Neural crest cell (in vitro differentiated cells): ENCODE measurements around the gene CBR1. TPM values are rescaled to one million over a fixed set of nuclear protein-coding genes. Genes with fewer than 3 reads are reported as not detected.

Experiments used
- DNase-seq: peaks from one replicate; pipeline ENCODE4 v3.0.0; 2021; ENCODE audit warnings: low read depth, mixed read lengths, low spot score
- H3K27ac Mint-ChIP-seq: one replicate; pipeline ENCODE4 v1.8.0; 2021; ENCODE audit warnings: mild to moderate bottlenecking, mixed read lengths; ENCODE audit not compliant: unreplicated experiment
- H3K27me3 Mint-ChIP-seq: 2 replicates; pipeline ENCODE4 v1.8.0; 2021; ENCODE audit warnings: low read depth, mild to moderate bottlenecking, mixed read lengths
- H3K36me3 Mint-ChIP-seq: 2 replicates; pipeline ENCODE4 v1.8.0; 2021; ENCODE audit warnings: low read depth, mild to moderate bottlenecking, mixed read lengths
- H3K4me1 Mint-ChIP-seq: 2 replicates; pipeline ENCODE4 v1.8.0; 2021; ENCODE audit warnings: mixed read lengths
- H3K4me3 Mint-ChIP-seq: one replicate; pipeline ENCODE4 v1.8.0; 2021; ENCODE audit warnings: mild to moderate bottlenecking, mixed read lengths
- H3K9me3 Mint-ChIP-seq: 2 replicates; pipeline ENCODE4 v1.8.0; 2021; ENCODE audit warnings: mixed read lengths
- total RNA-seq: library from RNA; stranded (reverse); gene quantifications from 2 replicates; pipeline ENCODE4 v1.2.1, GENCODE V29; 2021
- TF ChIP-seq, protein P1 (sequence below): fragments of 200-600 bp; sonication (generic); conservative IDR thresholded peaks from 2 replicates; pipeline ENCODE4 v1.5.0; 2021; ENCODE audit warnings: antibody characterized with exemption, mild to moderate bottlenecking

The CBR1 gene
- total RNA-seq, 1 donor from 2014 or later = 2.1 TPM

DNA sequence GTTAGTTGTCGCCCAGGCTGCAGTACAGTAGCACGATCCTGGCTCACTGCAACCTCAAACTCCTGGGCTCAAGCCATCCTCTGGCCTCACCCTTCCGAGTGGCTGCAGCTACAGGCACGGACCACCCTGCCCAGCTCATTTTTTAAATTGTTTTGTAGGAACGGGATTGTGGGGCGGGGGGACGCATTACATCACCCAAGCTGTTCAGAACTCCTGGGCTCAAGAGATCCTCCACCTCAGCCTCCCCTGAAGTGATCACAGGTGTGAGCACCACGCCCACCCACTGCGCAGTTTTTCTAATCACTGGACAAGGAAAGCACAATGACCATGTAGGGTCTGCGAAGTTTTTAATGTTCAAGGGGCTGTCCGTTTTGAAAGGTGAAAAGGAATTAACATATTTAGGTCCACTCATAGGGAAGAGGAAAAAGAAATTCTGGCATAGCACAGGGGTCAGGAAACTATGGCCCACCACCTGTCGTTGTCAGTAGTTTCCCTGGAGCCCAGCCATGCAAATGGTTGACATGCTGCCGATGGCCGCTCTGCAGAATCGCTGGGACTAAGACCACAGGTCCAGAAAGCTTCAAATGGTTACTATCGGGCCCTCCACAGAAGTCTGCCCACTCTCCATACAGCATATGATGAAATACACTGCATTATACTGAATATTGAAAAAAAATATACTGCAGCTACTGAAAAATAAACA, 35.5 kb upstream of the CBR1 start:
- H3K36me3 Mint-ChIP-seq = peaks cover 16% of the 10 kb centered on the region

DNA sequence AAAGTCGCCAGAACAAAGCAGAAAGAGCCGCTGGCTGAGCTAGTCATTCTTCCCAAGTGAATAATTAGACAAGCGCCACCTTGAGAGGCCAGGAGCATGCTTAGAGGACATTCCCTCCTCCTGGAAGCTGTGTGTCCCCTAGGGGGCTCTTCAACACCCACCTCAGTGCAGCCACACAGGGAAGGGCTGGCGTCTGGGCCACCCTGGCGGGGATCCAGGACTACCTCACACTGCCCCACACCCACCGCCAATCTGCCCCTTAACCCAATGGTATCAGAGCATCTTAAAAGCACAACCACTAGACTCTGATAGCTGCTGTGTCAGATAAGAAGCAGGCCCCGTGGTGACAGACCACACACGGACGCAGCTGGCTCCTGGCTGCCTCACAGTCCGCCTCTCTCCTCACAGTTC, 34.4 kb upstream of the CBR1 start:
- no peak for DNase-seq
- H3K9me3 Mint-ChIP-seq = no peaks in the 10 kb centered on the region
- no peak overlapping the region for H3K27ac Mint-ChIP-seq
- H3K27me3 Mint-ChIP-seq = no peaks in the 10 kb centered on the region
- TF ChIP-seq, protein P1, sequence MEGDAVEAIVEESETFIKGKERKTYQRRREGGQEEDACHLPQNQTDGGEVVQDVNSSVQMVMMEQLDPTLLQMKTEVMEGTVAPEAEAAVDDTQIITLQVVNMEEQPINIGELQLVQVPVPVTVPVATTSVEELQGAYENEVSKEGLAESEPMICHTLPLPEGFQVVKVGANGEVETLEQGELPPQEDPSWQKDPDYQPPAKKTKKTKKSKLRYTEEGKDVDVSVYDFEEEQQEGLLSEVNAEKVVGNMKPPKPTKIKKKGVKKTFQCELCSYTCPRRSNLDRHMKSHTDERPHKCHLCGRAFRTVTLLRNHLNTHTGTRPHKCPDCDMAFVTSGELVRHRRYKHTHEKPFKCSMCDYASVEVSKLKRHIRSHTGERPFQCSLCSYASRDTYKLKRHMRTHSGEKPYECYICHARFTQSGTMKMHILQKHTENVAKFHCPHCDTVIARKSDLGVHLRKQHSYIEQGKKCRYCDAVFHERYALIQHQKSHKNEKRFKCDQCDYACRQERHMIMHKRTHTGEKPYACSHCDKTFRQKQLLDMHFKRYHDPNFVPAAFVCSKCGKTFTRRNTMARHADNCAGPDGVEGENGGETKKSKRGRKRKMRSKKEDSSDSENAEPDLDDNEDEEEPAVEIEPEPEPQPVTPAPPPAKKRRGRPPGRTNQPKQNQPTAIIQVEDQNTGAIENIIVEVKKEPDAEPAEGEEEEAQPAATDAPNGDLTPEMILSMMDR = no peak
- H3K4me3 Mint-ChIP-seq = no peak overlapping the region
- H3K36me3 Mint-ChIP-seq = peaks cover 16% of the 10 kb centered on the region
- H3K4me1 Mint-ChIP-seq = no peaks in the 10 kb centered on the region

More for the DNA sequence above, 35.5 kb upstream of the CBR1 start:
- Mint-ChIP-seq H3K27me3 (no peaks in the 10 kb centered on the region), H3K9me3 (no peaks in the 10 kb centered on the region), H3K4me1 (no peaks in the 10 kb centered on the region), H3K27ac (no peak overlapping the region), H3K4me3 (no peak overlapping the region)
- no peak for DNase-seq
- TF ChIP-seq, protein P1 = no peak

DNA sequence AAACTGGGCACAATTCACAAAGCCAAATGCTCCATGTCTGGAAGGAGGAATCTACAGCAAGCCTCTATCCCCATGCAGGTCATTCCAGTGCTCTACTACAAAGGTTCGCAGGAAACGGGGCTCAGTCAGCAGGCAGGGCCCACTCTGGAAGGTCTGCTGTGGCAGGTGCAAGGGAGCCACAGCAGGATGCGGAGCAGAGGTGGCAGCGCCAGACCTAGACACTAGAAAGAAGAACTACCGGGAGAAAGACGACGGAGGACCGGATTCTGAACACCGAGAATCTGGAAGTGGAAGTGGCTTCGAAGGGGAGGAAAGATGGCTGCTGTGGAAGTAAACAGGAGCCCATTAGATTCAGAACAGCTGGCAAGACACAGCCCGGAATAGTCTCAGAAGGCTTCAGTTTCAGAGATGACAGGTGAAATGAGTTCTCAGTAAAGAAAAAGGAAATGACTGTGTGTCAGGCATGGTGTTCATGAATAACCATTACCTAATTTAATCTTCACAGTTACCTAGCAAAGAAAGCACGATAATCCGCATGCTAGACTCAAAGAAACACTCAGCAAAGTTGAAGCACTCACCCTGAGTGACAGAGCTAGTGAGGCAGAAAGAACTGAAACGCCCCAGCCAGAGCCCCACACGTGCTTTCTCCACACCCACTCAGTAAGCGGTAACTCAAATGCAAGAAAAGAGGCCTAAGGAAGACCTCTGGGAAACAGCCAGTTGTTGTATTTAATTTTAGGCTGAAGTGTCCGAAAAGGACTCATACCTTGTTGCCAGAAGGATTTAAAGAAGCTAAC, 30.9 kb upstream of the CBR1 start:
- Mint-ChIP-seq H3K36me3 (peaks cover 16% of the 10 kb centered on the region), H3K27me3 (no peaks in the 10 kb centered on the region), H3K27ac (no peak overlapping the region), H3K4me1 (no peaks in the 10 kb centered on the region), H3K4me3 (no peak overlapping the region), H3K9me3 (no peaks in the 10 kb centered on the region)
- TF ChIP-seq, protein P1 = no peak
- DNase-seq = no peak

DNA sequence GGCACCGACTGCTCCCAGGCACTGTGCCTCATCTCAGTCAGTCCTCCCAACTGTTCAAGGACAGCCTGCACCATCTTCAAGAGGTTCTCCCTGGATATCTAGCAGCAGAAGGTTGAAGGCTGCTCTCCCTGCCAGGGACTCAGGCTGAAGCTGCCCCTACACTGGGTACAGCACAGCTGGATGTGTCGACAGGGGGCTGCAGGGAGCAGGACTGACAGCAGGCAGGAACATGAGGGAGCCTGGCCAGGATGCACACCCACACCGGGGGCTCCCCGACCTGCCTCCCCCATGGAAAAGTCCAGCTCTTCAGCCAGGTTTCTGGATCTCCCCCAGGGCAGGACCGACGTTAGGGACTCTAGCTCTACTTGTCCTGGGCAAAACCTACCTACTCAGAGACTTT, 30.0 kb upstream of the CBR1 start:
- peaks cover 17% of the 10 kb centered on the region for H3K36me3 Mint-ChIP-seq
- no peaks in the 10 kb centered on the region for H3K27me3 Mint-ChIP-seq
- H3K9me3 Mint-ChIP-seq = no peaks in the 10 kb centered on the region
- TF ChIP-seq, protein P1 = no peak
- no peak overlapping the region for H3K4me3 Mint-ChIP-seq
- H3K4me1 Mint-ChIP-seq = no peaks in the 10 kb centered on the region
- H3K27ac Mint-ChIP-seq = no peak overlapping the region
- DNase-seq = no peak

DNA sequence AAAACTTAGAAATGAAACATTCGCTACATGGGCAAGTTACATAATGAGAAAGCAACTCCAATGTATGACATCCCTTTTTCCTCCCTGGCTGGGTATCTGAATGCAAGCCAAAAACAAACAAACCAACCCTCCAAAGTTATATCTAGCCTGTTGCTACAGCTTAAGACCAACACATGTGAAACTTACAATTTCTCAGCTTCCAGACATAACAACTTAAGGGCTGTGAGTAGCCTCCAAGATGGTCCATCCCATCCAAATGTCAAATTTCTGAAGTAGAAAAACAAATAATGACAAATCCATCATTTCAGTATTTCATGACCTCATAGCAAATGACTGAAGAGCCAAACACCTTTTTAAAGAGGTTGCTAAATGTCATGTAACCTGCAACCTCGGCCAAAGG, 29.4 kb upstream of the CBR1 start:
- H3K27me3 Mint-ChIP-seq = no peaks in the 10 kb centered on the region
- DNase-seq = no peak
- TF ChIP-seq, protein P1 = no peak
- H3K36me3 Mint-ChIP-seq = peaks cover 18% of the 10 kb centered on the region
- H3K27ac Mint-ChIP-seq = no peak overlapping the region
- no peaks in the 10 kb centered on the region for H3K4me1 Mint-ChIP-seq
- no peaks in the 10 kb centered on the region for H3K9me3 Mint-ChIP-seq
- H3K4me3 Mint-ChIP-seq = no peak overlapping the region
